Measurements from ENCODE around the gene CNMD. TPM values are rescaled to one million over a fixed set of nuclear protein-coding genes. Genes with fewer than 3 reads are reported as not detected.

Gene CNMD
- total and polyA plus RNA-seq, 2 of the 8 experiments (the other 6 are each of a cell fraction or from before 2014, with no cell fraction given), result 87.4 to 113 TPM

DNA sequence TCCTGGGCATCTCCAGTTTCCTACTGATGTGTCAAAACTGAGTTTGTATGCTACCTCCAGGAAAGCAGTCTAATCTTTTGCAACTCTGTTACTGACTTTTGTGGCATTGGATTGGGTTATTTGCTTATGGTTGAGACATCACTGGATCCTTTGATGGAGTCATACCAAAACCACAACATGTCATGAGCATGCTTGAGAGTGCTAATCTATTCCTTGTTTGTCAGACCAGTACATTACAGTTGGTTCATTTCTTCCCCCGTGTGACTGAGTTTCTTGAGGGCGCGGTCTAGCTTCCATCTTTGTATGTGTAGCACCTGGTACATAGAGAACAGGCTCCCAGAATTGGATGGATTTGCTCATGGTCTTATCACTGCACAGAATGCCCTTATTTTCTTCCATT, 43.8 kb downstream of the CNMD start (continued):
- TF ChIP-seq USF2 (IDR thresholded peaks at IDR 0.05; ENCODE audit: low read length) (no peak), GTF2F1 (IDR thresholded peaks at IDR 0.05; ENCODE audit: borderline replicate concordance, low read depth, low read length) (no peak)

Data from H1 (cell line).